T-helper 17 cell (primary cell): ENCODE measurements around the gene SFXN5. TPM values are rescaled to one million over a fixed set of nuclear protein-coding genes. Genes with fewer than 3 reads are reported as not detected.

Experiments
- ATAC-seq: fragments of 150-1000 bp; cut with Tn5 transposase; 2 replicates; pipeline ENCODE4 v1.10.0; 2021; ENCODE audit warnings: mild to moderate bottlenecking, moderate library complexity
- DNase-seq, 3 donors: peaks; one replicate each; pipeline versions ENCODE4 v3.0.0 to v3.0.0-alpha.2; 2020 to 2021
- H3K9me3 ChIP-seq: one replicate; pipeline ENCODE4 v1.7.0; 2013; ENCODE audit warnings: low read length, mild to moderate bottlenecking; ENCODE audit not compliant: control insufficient read depth, poor library complexity, severe bottlenecking
- H3K27ac Mint-ChIP-seq: one replicate; pipeline ENCODE4 v1.8.0; 2022; ENCODE audit warnings: mild to moderate bottlenecking, moderate library complexity, mixed read lengths
- H3K27me3 Mint-ChIP-seq: one replicate; pipeline ENCODE4 v1.8.0; 2022; ENCODE audit warnings: mixed read lengths
- H3K36me3 Mint-ChIP-seq: one replicate; pipeline ENCODE4 v1.8.0; 2022; ENCODE audit warnings: low read depth, mixed read lengths
- H3K4me1 Mint-ChIP-seq: one replicate; pipeline ENCODE4 v1.8.0; 2022; ENCODE audit warnings: mild to moderate bottlenecking, mixed read lengths
- H3K4me3 Mint-ChIP-seq: one replicate; pipeline ENCODE4 v1.8.0; 2022; ENCODE audit warnings: mild to moderate bottlenecking, moderate library complexity, mixed read lengths
- total RNA-seq, 4 donors: library from RNA in 2 of 4; stranded (reverse) in 2 of 4; gene quantifications; one replicate each; pipeline ENCODE4 v1.2.3 and lab custom pipeline; 2022 to 2026

SFXN5 gene
- total RNA-seq, 2 donors from 2014 or later = 7.0 to 10.0 TPM

DNA sequence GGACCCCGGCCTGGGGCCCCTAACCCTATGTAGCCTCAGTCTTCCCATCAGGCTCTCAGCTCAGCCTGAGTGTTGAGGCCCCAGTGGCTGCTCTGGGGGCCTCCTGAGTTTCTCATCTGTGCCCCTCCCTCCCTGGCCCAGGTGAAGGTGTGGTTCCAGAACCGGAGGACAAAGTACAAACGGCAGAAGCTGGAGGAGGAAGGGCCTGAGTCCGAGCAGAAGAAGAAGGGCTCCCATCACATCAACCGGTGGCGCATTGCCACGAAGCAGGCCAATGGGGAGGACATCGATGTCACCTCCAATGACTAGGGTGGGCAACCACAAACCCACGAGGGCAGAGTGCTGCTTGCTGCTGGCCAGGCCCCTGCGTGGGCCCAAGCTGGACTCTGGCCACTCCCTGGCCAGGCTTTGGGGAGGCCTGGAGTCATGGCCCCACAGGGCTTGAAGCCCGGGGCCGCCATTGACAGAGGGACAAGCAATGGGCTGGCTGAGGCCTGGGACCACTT is 137.8 kb downstream of the SFXN5 start:
- H3K4me3 Mint-ChIP-seq = no peak overlapping the region
- ATAC-seq = no peak
- no peak for DNase-seq

DNA sequence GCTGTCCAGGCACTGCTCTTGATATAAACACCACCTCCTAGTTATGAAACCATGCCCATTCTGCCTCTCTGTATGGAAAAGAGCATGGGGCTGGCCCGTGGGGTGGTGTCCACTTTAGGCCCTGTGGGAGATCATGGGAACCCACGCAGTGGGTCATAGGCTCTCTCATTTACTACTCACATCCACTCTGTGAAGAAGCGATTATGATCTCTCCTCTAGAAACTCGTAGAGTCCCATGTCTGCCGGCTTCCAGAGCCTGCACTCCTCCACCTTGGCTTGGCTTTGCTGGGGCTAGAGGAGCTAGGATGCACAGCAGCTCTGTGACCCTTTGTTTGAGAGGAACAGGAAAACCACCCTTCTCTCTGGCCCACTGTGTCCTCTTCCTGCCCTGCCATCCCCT is 138.3 kb downstream of the SFXN5 start:
- Mint-ChIP-seq H3K4me1 (peaks cover 9% of the 10 kb centered on the region), H3K4me3 (no peak overlapping the region), H3K27me3 (peaks cover 41% of the 10 kb centered on the region), H3K36me3 (peaks cover 9% of the 10 kb centered on the region), H3K27ac (no peak overlapping the region)
- DNase-seq = no peak
- no peak for ATAC-seq
- H3K9me3 ChIP-seq = no peaks in the 10 kb centered on the region

More for the DNA sequence above, 137.8 kb downstream of the SFXN5 start:
- peaks cover 9% of the 10 kb centered on the region for H3K4me1 Mint-ChIP-seq
- H3K36me3 Mint-ChIP-seq = peaks cover 9% of the 10 kb centered on the region
- H3K9me3 ChIP-seq = no peaks in the 10 kb centered on the region
- H3K27ac Mint-ChIP-seq = no peak overlapping the region
- peaks cover 41% of the 10 kb centered on the region for H3K27me3 Mint-ChIP-seq

DNA sequence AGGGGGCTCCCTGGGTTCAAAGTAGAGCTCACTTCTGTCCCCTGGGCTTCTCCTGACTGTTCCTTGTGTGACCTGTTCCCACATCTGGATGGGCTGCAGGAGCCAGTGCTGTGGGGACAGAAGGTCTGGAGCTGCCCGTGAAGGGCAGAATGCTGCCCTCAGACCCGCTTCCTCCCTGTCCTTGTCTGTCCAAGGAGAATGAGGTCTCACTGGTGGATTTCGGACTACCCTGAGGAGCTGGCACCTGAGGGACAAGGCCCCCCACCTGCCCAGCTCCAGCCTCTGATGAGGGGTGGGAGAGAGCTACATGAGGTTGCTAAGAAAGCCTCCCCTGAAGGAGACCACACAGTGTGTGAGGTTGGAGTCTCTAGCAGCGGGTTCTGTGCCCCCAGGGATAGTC is 138.7 kb downstream of the SFXN5 start:
- DNase-seq = no peak
- H3K27ac Mint-ChIP-seq = no peak overlapping the region
- no peaks in the 10 kb centered on the region for H3K9me3 ChIP-seq
- no peak for ATAC-seq
- H3K27me3 Mint-ChIP-seq = peaks cover 37% of the 10 kb centered on the region
- H3K4me3 Mint-ChIP-seq = no peak overlapping the region
- H3K4me1 Mint-ChIP-seq = peaks cover 6% of the 10 kb centered on the region
- peaks cover 7% of the 10 kb centered on the region for H3K36me3 Mint-ChIP-seq

DNA sequence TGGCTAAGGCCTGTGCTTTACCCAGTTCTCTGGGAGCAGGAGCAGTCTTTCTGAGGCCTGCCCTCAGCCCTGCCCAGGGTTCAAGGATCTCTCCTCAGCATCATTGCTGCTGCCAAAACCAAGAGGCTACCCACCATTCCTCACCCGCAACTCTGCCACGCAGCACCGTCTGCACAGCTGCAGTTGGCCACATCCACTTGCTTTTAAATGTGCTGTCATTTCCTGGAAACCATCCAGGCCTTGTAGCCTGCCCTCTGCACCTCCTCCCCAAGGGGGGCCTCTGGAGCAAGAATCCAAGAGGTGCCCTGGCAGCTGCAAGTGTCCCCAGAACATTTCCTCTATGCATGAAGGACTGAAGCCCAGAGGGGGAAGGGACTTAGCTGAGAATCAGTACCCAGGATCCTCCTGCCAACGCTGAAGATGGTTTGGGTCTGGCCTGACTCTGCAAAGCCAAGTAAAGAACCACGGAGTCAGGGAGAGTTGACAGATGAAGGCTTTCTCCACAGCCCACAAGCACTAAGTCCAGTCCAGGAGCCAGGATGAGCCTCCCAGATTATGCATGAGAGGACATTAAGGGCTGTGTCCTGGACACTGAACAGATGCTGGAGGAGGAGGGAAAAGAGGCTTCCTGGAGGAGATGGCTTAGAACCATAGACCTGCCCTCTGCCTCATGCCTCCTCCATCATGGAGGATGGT is 139.3 kb downstream of the SFXN5 start:
- Mint-ChIP-seq H3K4me3 (no peak overlapping the region), H3K27me3 (peaks cover 34% of the 10 kb centered on the region), H3K27ac (no peak overlapping the region), H3K4me1 (peaks cover 5% of the 10 kb centered on the region), H3K36me3 (peaks cover 6% of the 10 kb centered on the region)
- ATAC-seq = no peak
- H3K9me3 ChIP-seq = no peaks in the 10 kb centered on the region
- no peak for DNase-seq

DNA sequence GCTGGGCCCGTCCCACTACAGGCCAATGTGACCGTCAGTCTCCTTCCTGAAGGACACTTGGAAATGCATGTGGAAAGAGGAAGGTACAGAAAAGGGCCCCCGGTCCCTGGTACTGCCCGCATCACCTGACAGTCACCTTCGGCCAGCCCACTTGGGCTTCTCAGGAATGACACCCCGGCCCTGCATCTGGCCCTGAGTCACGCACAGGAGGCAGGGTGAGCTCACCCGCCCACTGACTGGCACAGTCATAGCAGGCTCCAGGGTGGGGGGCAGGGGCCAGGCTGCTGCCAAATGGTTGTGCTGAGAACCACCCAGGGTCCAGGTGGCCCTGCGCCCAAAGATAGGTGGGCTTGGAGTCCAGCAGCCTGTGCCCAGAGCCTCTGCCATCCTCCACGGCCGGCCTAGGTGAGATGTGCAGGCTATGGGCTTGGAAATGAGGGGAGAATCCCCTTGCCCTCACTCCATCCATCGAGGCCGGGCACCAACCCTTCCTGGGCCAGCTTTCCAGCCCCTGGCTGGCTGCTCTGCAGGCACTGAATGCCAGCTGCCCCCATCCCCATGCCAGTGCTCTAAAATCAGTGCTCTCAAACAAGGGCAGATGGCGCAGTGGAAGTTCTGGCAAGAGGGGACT is 140.1 kb downstream of the SFXN5 start:
- ATAC-seq = no peak
- Mint-ChIP-seq H3K36me3 (peaks cover 6% of the 10 kb centered on the region), H3K27ac (no peak overlapping the region), H3K4me1 (peaks cover 5% of the 10 kb centered on the region), H3K27me3 (peaks cover 34% of the 10 kb centered on the region), H3K4me3 (no peak overlapping the region)
- no peaks in the 10 kb centered on the region for H3K9me3 ChIP-seq
- DNase-seq = no peak

DNA sequence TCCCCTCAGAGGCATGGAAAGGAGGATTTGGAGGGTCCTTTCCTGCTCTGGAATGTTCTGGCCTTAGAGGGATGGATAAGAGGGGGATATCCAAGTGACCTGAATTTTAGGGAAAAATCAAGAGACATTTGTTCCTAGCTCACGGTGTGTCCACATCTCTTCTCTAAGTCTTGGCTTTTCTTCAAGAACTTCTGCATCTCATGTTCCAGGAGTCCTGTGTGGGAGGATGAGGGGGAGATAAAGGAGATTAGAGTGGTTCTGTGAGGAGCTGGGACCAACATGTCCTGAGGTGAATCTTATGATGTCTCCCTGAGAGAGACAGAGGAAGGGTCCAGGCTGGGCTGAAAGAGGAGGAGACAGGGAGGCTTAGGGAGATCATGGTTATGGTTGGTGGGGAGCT is 142.5 kb downstream of the SFXN5 start:
- Mint-ChIP-seq H3K27me3 (peaks cover 15% of the 10 kb centered on the region), H3K36me3 (no peaks in the 10 kb centered on the region), H3K4me1 (peaks cover 6% of the 10 kb centered on the region), H3K27ac (no peak overlapping the region), H3K4me3 (no peak overlapping the region)
- ATAC-seq (no peak), DNase-seq (no peak)
- H3K9me3 ChIP-seq = no peaks in the 10 kb centered on the region

DNA sequence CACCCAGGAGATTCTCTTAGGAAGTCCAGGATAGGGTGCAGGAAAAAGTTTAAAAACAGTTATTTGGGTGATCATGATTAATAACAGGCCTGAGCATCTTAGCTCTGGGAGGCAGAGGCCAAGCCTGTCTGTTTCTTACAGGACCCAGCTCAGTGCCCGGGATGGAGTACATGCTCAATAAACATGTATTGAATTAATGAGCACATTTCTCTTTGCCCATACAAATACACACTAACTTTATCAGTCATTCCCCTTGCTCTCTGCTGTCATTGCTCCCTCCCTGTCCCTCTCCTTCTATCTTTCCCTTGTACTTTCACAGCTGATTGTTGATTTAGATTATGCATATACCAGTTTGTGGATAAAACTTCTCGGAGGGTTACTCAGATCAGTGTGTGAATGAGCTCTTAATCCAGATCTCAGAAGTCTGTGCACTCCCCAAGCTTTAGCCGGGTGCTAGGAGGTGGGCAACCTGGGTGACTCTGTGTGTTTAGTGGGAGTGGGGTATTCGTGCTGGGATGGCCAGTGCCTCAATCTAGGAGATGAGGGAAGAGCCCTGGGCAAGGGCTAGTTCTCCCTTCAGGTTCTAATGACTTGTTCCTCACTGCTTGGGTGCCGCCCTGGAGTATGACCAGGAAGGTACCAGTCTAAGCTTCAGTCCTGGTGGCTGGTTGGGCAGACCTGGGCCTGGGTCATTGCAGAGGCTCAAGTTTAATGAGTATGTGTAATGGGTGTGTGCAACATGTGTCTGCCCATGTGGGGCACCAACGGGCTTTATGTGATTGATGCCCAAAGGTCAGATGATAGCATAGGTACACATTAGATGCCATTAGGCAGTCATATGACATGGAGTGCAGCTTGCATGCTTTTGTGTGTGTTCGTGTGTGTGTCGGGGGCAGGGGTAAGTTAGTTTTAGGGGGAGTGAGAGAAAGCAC is 143.6 kb downstream of the SFXN5 start:
- no peak overlapping the region for H3K27ac Mint-ChIP-seq
- no peak for DNase-seq
- no peak for ATAC-seq
- H3K27me3 Mint-ChIP-seq = peaks cover 20% of the 10 kb centered on the region
- no peaks in the 10 kb centered on the region for H3K9me3 ChIP-seq
- peaks cover 12% of the 10 kb centered on the region for H3K4me1 Mint-ChIP-seq
- peaks cover 2% of the 10 kb centered on the region for H3K36me3 Mint-ChIP-seq
- no peak overlapping the region for H3K4me3 Mint-ChIP-seq

DNA sequence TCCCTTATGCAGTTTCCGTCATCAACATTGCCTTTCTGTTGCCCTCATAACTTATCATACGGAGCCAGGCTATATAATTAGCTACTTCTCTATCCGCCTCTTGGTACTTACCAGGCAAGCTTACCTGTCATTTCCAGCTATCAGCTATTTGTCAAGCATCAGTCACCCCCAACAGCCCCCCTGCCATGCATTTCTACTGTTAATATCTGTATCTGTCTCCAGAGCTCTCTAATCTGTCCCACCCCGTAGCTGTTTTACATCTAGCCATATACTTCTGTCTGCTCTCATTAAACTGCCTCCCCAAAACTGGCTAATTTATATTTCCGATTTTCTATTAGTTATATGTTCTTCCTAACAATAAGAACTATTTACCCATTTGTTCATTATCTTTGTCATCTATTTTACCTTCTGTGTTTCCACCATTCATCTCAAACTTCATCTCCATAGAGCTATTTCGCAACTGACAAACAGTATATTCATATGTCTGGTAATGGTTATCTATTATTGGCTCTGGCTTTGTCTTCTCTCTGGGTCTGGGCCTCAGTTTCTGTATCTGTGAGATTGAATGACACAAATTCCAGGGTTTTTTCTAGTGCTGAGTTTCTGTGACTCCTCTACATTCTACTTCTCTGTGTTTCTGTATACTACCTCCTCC is 144.6 kb downstream of the SFXN5 start:
- Mint-ChIP-seq H3K36me3 (peaks cover 9% of the 10 kb centered on the region), H3K27me3 (peaks cover 23% of the 10 kb centered on the region), H3K4me3 (no peak overlapping the region), H3K27ac (no peak overlapping the region), H3K4me1 (peaks cover 12% of the 10 kb centered on the region)
- ATAC-seq (no peak), DNase-seq (no peak)
- no peaks in the 10 kb centered on the region for H3K9me3 ChIP-seq

DNA sequence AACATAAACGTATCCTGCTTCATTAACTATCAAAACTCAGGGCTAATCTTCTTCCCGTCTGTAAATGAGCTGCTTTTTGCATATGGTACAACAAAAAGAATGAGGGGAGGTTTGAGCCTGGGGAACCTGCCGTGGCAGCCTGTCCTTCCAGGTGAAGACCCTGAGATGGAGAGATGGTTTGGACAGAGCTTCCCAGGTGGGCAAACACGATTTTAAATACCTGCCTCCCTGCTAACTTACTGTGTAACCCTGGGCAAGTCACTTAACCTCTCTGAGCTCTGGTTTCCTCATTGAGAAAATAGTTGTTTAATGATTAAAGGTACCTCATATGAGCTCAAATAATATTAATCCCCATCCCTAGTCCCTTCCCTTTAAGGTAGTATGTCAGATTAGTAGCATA is 145.1 kb downstream of the SFXN5 start:
- no peak for ATAC-seq
- no peaks in the 10 kb centered on the region for H3K9me3 ChIP-seq
- peaks cover 9% of the 10 kb centered on the region for H3K36me3 Mint-ChIP-seq
- no peak overlapping the region for H3K4me3 Mint-ChIP-seq
- H3K4me1 Mint-ChIP-seq = peaks cover 12% of the 10 kb centered on the region
- DNase-seq = no peak
- H3K27ac Mint-ChIP-seq = no peak overlapping the region
- peaks cover 29% of the 10 kb centered on the region for H3K27me3 Mint-ChIP-seq

DNA sequence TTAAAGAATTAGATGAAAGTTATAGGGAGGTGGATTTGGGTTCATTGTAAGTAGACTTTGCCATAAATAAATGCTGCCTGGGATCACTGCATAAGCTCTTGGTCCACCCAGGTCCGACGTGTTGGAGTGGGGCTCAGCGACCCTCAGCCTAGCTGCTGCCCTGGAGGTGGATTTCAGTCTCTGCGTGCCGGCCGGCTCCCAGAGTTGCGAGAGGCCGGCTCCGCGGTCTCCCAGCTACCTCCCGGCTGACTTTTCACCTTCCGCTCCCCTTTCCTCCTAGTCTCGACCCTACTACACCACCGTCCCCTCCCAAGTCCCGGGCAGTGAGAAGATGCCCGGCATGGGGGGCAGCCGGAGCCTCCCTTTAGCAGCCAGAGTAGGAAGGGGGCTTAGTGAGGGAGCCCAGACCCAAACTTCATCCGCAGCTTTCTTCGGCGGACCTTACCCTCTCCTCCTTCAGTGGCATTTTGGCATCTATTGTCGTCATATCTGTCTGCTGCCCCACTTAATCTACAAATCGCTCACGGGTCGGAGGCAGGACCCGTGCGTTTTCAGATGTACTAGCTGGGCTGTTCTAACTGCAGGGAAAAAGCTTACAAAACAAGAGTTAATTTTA is 146.1 kb downstream of the SFXN5 start:
- Mint-ChIP-seq H3K27ac (peak overlapping the region; percentile 51), H3K27me3 (peaks cover 38% of the 10 kb centered on the region), H3K36me3 (peaks cover 9% of the 10 kb centered on the region), H3K4me1 (peaks cover 13% of the 10 kb centered on the region), H3K4me3 (no peak overlapping the region)
- no peak for ATAC-seq
- H3K9me3 ChIP-seq = no peaks in the 10 kb centered on the region
- DNase-seq = no peak

DNA sequence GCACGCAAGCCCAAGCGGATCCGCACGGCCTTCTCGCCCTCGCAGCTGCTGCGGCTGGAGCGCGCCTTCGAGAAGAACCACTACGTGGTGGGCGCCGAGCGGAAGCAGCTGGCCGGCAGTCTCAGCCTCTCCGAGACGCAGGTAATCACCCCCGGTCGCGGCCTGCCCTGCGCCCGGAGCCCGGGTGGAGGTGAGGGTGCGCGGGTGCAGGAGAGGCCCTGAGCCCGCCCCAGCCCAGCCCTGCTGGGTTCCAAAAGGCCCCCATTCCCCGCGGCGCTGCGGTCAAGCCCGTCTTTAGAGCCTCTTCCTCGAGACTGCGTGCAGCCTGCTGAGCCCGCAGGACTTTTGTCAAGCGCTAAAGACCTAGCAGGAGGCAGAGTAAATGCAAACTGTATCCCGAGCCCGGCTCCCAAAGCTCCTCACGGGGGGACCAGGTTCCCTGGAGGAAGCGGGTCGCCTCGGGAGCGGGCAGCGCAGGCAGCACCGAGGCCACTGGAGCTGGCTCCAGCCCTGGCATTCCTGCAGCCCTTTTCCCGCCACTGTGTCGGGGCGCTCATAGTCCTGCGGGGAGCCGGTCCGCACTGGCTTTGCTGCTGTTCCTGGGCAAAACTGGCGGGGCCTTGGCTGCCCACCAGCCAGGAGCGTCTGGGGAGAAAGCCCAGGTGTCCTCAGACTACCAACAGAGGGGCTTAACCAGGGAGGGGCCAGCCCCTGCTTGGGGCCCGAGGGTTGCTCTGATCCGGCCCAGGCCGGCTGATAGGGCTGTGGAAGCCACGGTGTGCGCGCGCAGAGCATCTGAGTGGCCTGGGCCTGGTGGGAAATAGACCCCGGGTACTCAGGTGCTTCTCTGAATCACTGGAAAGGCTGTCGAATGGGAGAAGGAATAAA is 146.9 kb downstream of the SFXN5 start:
- ATAC-seq (peak; percentile 22), DNase-seq (no peak)
- Mint-ChIP-seq H3K4me3 (peak overlapping the region; percentile 19), H3K27me3 (peaks cover 45% of the 10 kb centered on the region), H3K27ac (peak overlapping the region; percentile 51), H3K4me1 (peaks cover 15% of the 10 kb centered on the region), H3K36me3 (peaks cover 9% of the 10 kb centered on the region)
- no peaks in the 10 kb centered on the region for H3K9me3 ChIP-seq
